NOMO-1 treated with DMSO at 0.1 percent for 48 hours (cell line): ENCODE measurements around the gene MMS19.
"Not testable (repeated sequence)": the region's sequence is repeated elsewhere in the genome, so short reads cannot be mapped to it uniquely, and the experiment has no call there.

ENCODE experiments used
- DNase-seq: peaks from one replicate; lab custom pipeline; 2025; ENCODE audit not compliant: unreplicated experiment; lab: John Stamatoyannopoulos, UW

MMS19 gene

DNA sequence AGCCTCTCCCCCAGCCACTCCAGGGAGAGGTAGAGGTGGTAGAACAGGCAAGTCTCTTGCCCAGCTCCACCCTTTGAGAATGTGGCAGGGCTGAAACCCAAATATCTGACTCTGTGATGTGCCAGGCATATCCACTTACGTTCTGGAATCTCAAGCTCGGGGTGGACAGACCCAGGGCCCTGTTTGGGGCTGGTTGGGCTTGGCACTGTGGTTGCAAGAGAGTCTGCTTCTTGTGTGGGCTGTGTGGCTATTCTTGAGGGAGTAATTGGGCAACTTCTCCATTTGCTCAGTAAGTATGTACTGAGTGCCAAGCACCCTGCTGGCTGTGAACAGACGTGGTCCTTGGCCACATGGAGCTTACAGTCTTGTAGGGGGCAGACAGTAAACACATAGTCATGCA lies 5.2 kb upstream of the MMS19 start:
- DNase-seq: no peak

DNA sequence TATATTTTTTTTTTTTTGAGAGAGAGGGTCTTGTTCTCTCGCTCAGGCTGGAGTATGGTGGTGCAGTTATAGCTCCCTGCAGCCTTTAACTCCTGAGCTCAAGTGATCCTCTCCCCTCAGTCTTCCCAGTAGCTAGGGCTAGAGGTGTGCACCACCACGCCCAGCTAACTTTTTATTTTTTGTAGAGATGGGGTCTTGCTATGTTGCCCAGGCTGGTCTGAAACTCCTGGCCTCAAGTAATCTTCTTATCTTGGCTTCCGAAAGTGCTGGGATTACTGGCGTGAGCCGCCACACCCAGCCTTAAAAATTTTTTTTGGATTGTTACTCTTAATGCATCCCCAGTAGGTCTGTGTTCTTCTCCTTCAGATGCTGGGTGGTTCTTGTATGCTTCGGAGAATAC lies 4.7 kb upstream of the MMS19 start:
- no peak for DNase-seq

DNA sequence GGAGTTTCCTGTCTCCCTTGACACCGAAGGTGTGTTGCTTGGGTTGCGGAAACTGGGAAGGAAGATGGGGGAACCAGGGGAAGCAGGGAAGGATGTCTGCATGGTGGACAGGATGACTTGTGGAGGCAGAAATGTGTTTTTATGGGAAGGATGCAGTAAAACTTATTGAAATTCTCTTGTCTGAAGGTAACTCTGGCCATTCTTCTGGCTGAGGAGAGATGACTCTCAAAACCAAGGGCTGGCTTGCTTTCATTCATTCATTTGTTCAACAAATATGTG lies 2.0 kb upstream of the MMS19 start:
- DNase-seq: no peak

DNA sequence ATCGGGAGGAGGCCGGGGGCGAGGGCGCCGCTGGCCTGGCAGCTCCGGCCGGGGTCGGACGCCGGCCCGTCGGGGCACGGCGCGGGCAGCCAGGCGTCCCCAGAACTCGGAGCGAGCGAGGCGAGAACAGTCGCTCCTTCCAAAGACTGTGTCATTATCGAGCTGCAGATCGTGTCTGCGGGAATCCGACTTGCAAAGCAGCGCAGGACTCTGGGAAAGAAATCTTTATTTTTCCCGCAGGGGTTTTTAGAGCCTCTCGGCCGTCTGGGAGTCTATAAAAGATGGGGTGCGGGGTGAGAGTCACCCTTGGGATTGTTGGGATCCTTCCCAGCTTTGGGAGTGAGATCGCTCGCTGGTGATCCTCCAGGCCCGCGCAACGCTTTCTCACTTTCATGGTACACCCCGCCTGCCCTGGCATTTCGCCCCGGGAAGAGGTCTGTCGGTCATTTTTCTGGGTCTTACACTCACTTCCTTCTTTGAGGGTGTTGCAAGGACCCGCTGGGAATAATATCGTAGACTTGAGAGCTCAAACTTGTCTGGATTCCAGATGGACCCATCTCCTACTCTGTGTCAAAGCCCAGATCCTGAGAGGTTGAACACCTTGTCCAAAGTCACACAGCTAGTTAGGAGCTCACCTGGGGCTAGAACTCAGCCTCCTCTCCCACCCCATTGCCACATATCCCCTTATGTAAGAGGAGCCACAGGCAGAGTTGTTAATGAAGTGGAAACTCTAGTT lies 1.5 kb upstream of the MMS19 start:
- DNase-seq: peak; percentile 2

DNA sequence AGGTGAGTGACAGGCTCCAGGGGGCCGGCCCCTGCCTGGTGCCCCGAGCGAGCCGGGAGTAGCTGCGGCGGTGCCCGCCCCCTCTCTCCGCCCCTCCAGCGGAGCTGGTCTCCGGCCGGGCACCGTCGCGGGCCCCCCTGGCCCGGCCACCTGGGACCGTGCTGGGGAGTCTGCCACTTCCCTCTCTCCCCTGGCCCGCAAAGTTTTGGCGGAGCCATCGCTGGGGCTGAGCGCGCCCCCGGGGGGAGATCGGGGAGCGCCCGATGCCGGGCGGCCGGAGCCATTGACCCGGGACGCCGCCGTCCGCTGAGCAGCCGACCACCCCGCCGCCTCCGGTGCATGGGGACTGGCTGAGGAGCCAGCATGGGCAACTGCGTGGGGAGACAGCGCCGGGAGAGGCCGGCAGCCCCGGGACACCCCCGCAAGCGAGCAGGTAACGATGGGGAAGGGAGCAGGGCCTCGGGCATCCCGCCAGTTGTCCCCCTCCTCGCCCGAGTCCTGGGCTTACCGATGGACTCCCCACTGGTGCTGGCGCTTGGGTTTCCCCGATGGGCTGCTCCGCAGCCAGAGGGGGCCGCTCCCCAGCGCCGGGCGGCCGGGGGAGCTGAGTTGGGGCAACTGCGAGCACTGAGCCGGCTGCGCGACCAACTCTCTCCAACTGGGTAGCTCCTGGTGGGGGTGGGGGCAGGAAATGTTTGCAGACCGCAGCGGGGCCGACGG lies 779 bp upstream of the MMS19 start, which contains the start of gene UBTD1:
UBTD1 (plus strand) TSS at position 84 of the 720 bp plus-strand sequence; CDS start at position 364, 280 bp downstream.
- DNase-seq: no peak

DNA sequence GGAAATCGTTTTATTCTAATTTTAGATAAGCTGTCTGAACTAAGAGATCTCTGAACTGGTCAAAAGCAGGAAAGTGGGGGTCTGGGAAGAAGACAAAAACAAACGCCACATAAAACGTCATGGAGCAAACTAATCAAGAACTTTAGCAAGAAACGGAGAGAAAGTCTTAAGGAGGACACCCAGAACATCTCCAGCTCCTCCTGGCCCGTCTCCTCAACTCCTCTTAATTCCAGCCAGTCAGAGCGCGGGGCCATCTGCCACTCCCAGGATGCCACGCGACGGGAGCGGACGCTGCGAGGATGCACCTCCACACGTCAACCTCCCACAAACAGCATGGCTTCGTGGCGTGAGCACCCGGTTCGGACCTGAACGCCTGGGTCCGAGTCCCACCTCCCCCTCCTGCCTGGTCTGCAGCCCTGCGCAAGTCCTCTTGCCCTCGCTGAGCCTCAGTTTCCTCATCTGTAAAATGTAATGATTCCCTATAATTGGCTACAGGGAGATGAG lies 598 bp downstream of the MMS19 start:
- DNase-seq: peak; percentile 74

DNA sequence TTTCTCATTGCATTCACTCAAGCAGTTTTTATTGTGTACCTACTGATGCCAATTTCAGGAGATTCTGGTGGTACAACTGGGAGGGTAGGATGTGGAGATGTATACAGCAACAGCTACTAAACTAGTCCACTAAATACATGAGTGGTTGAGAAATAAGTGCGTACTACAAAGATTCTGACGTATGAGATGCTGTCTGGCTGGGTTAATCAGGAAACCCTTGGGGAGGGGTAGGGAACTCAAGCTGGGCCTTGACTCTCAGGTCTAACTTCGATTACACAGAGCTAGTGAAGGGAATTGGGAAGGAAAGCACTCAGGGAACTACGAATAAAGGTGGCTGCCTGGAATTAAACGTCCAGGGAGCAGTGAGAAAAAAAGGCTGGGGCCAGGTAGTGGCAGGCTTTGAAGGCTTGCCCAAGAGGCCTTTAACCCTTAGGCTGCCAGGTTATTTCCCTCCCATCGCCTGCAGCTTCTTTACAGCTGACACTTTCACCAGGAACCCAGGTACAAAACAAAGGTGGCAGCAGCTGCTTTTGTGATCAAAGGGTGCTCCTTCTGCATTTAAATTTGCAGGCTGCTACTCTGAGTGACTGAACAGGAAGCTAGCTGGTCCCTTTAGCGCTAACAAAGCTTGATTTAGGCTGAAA lies 3.2 kb downstream of the MMS19 start:
- no peak for DNase-seq

DNA sequence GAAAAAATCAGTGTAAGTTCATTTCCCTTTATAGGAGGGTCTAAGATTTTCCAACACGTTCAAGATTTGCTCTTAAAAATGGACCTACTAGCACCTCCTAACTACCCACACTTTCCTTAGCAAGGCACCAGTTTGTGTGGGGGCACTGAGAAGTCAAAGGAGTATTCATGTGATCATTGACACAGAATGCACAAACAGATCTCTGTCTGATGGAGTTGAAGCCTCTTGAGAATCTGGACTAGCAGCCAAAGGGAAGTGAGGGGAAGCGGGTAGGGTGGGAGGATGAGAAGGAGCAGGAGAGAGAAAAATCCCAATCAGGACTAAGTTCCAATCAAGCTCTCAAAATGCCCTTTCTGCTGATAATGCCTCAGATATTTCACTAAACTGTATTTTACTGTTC lies 4.1 kb downstream of the MMS19 start:
- no peak for DNase-seq

DNA sequence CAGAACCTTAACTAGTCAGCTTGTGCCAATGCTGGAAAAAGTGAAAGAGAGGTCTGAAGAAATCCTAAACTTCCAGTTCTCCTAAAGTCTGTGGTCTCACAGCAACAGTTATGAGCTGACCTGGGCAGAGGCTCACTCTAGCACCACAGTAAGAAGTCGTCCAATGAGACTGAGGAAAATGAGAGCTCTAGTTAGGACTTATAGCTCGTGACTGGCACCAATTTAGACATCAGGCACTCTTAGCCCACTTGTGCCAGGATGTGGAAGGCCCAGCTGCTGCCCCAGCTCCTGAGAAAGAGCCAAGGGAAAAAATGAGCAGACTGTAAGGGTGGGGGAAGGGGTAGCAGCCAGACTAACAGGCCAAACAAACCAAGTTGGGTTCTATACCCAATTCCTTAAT lies 7.6 kb downstream of the MMS19 start:
- no peak for DNase-seq

DNA sequence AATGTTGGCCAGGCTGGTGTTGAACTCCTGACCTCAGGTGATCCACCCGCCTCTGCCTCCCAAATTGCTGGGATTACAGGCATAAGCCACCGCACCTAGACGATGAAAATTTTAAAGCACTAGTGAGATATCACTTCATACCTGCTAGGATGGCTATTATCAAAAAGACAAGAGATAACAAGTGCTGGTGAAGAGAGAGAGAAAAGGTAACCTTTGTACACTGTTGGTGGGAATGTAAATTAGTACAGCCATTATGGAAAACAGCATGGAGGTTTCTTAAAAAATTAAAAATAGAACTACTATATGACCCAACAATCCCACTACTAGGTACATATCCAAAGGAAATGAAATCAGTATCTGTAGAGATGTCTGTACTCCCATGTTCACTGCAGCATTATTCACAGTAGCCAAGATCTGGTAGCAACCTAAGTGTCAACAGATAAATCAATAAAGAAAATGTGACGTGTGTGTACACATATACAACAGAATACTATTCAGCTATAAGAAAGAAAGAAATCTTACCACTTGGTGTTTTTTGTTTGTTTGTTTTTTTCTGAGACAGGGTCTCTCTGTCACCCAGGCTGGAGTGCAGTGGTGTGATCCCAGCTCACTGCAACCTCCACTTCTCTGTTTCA lies 12.5 kb downstream of the MMS19 start:
- no peak for DNase-seq

DNA sequence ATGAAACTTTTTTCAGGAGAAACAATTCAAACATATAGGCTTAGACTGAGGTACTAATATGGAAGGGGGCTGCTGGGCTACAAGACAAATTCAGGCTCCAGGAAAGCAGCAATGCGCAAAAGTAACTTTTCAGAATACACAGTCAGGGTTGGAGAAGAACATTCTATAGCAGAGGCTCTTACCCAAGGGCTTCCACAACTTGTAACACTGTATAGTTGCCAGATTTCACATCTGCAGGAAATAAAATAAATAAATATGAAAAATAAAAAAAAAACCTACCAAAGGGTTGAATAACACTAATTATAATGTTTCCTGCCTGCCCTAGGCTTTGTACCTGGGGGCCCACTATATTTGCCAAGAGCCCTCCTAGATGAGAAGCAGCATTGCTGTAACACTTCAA lies 14.3 kb downstream of the MMS19 start:
- DNase-seq: no peak

DNA sequence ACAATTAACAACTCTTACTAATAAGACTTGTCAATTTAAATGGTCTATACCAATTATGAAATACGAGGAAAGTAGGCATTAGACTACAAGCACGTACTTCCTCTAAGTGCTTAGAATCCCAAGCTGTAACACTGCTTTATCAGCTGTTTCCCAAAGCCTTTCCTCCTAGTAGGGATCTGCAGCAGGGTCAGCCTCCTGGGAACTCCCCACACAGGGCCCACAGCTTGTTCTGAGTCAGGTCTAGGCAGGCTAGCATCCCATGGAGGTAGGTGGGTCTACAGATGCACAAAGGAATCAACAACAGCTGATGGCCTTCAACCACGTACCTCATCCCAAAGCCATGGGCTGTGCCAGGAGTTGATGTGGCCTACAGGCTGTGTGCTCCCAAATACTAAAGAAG lies 14.7 kb downstream of the MMS19 start:
- DNase-seq: no peak

DNA sequence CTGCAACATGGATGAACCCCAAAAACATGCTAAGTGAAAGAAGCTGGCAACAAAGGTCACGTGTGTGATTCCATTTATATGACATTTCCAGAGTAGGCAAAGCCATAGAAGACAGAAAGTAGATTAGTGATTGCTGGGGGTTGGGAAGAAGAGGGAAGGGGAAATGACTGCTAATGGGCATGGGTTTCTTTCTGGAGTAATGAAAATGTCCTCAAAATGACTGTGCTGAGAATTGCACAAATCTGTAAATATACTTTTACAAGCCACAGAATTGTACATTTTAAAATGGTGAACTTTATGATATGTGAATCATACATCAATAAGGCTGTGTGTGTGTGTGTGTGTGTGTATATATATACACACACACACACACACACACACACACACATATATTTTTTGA lies 15.8 kb downstream of the MMS19 start:
- no peak for DNase-seq

DNA sequence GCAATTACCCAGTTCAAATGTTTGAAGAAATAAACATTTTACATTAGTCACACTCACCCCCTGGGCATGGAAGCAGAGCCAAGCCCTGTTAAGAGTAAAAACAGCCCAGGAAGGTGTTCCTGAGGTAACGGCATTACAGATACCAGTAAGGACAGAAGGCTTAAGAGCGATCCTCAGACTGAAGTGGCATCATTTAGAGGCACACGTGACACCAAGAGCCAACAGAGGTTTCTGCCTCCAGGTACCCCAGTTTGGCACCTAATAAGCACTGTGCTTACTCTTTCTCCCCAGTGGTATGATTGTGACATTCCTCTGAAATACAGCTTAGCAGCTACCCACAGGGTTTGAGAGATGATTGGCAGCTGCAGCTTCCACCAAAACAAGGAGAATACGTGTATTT lies 17.2 kb downstream of the MMS19 start:
- no peak for DNase-seq

DNA sequence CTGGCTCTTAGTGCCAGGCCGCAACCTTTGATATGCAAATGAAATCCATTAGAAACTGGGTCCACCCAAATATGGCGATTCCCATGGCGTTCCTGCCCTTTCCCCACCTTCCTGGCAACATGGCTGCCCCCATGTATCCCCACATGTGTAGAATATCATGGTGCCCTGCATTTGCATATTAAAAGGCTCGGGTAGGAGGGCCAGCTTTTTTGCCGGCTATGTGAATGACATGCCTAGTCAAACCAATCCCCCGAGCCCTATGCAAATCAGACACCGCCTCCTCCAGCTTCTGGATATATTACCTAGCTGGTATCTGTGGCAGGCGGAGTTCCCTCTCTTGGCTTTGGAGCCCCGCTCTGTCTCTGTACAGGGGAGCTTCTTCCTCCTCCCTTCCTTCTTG lies 18.3 kb downstream of the MMS19 start:
- DNase-seq: no peak

DNA sequence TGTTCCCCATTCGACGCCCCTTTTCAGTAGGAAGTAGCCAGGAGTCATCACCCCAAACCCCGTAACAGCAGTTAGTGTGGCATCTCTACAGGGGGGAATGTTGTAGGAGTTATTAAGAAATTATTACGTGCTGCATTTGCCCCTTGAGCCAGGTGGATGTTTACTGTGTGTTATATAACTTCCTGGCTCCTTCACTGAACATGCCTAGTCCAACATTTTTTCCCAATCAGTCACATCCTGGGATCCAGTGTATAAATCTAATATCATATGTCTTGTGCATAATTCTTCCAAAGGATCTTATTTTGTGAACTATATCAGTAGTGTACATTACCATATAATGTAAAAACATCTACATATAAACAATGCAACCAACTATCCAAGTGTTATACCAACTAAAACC lies 18.8 kb downstream of the MMS19 start:
- not testable (repeated sequence) for DNase-seq

DNA sequence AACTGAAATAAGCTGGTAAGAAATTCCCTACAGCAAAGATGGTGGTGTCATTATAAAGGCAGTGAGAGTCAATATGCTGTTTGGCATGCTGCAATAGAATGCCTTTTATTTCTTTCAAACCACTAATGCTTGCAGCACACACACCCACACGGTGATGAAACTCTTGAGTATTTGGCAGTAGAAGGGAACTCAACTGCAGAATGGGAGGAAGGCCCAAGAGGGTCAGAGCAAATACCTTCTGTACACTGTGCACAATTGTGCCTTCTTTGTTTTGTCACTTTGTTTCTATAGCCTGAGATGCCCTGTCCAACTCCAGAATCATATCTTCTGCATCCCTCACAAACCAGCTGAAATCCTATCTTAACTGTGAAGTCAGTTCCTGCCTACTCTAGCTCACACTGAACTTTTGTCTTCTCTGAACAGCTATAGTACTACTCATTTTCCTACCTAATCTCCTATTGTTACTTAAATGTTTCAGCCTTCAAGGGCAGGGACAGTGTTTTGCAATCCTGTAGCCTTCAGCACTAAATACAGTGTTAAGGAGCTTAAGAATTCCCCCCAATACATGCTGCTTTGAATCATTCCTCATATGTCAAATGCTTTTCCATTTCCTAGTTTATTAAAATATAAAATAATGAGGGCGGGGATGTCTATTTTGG lies 22.2 kb downstream of the MMS19 start:
- no peak for DNase-seq

DNA sequence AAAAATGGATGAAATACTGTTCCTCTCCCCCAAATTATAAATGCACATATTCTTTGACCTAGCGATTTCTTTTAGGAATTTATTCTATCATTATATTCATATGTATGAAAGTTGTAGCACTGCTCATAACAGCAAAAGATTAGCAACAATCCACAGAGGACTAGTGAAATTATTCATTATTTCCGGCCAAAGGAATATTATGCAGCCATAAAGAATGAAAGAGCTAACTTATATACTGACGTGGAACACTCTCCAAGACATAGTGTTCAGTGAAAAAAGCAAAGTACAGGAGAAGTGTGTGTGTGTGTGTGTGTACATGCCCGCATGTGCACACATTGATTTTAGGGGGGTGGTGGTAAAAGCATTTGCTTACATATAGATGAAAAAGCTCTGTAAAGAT lies 23.3 kb downstream of the MMS19 start:
- no peak for DNase-seq

DNA sequence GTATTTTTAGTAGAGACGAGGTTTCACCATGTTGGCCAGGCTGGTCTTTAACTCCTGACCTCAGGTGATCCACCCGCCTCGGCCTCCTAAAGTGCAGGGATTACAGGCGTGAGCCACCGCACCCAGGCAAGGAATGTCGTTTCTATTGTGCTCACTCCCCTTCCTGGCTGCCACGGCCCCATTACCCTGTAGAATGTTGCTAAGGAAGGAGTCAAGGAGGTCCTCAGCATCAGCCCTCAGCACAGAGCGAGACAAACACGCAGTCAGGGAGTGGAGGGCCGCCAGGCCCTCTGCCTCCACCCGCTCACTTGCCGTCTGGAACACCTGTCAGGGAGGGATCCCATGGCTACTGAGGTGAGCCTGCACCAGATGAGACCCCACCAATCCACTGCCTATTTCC lies 29.4 kb downstream of the MMS19 start:
- DNase-seq: not testable (repeated sequence)

DNA sequence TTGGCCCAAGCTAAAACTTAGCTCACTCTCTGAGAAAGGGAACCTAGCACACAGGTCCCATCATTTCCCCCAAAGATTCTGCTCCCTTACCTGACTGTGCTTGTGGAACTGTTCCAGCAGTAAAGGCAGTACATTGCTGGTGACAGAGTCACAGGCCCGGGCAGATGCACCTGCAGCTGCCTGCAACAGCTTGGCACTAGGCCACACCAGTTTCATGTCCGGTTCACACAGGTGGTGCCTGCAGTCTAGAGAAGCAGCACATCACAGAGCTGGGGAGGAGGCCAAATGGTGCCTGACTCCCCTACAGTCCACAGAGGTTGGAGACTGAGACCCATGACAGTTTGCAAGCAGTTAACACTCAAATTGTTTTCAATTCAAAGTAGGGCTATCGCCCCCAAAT lies 30.1 kb downstream of the MMS19 start:
- no peak for DNase-seq

DNA sequence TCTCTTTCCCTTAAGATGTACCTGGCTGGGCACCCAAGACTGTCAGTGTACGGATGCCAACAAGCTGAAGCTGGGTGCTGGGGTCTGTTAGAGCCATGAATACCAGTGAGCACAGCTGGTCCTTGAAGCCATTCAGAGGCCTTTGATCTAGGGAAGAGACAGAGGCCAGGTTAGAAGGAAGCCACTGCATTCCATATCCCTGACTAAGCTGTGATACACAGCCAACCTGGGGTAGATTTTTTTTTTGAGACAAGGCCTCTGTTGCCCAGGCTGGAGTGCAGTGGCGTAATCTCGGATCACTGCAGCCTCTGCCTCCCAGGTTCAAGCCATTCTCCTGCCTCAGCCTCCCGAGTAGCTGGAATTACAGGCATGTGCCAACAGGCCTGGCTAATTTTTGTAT lies 31.5 kb downstream of the MMS19 start:
- no peak for DNase-seq
